A673 (cell line): ENCODE data around the gene TROAP. TPM values are rescaled to one million over a fixed set of nuclear protein-coding genes. Genes with fewer than 3 reads are reported as not detected.

Experiments used
- BruUV-seq: library from RNA; stranded (reverse); fragments of 400-500 nt; replicated peaks from 2 replicates; lab custom pipeline; 2021; lab: Mats Ljungman, UMichigan
- CTCF ChIA-PET: fragments of 300-600 bp; sonication (Branson Sonifier 250); formaldehyde crosslinking; loops from one replicate; lab custom pipeline; 2022; ENCODE audit warnings: antibody characterized with exemption; lab: Charles Lee
- POLR2A ChIA-PET: fragments of 300-600 bp; sonication (Branson Sonifier 250); formaldehyde crosslinking; loops from one replicate; lab custom pipeline; 2022; ENCODE audit warnings: antibody characterized with exemption; ENCODE audit not compliant: low non-redundant PET; lab: Charles Lee
- DNase-seq: peaks from one replicate; pipeline ENCODE4 v3.0.0-alpha.2; 2015; ENCODE audit warnings: low spot score
- H3K27ac ChIP-seq: fragments of 200-600 bp; sonication (generic); 2 replicates; pipeline ENCODE4 v1.5.1; 2016; ENCODE audit warnings: mixed run types, low read depth, mild to moderate bottlenecking, mixed read lengths, antibody characterized with exemption, low read length; ENCODE audit not compliant: poor library complexity, severe bottlenecking
- H3K27me3 ChIP-seq: fragments of 200-600 bp; sonication (generic); replicated peaks from 2 replicates; pipeline ENCODE4 v1.6.1; 2017; ENCODE audit warnings: mixed run types, low read depth, mild to moderate bottlenecking, mixed read lengths, antibody characterized with exemption, low read length; ENCODE audit not compliant: insufficient read depth, poor library complexity
- H3K36me3 ChIP-seq: fragments of 200-600 bp; sonication (generic); 2 replicates; pipeline ENCODE4 v1.6.1; 2016; ENCODE audit warnings: mixed run types, mild to moderate bottlenecking, mixed read lengths, antibody characterized with exemption, low read length; ENCODE audit not compliant: insufficient read depth, poor library complexity, severe bottlenecking
- H3K4me1 ChIP-seq: fragments of 200-600 bp; sonication (generic); 2 replicates; pipeline ENCODE4 v1.6.1; 2017; ENCODE audit warnings: mixed run types, mild to moderate bottlenecking, mixed read lengths, antibody characterized with exemption, low read length; ENCODE audit not compliant: insufficient read depth, poor library complexity, severe bottlenecking
- H3K4me3 ChIP-seq: fragments of 200-600 bp; sonication (generic); 2 replicates; pipeline ENCODE4 v1.5.1; 2016; ENCODE audit warnings: low read depth, mixed run types, mild to moderate bottlenecking, mixed read lengths, low read length; ENCODE audit not compliant: poor library complexity, severe bottlenecking
- H3K9me3 ChIP-seq: fragments of 200-600 bp; sonication (generic); 2 replicates; pipeline ENCODE4 v1.6.1; 2016; ENCODE audit warnings: mixed run types, low read depth, mild to moderate bottlenecking, mixed read lengths, antibody characterized with exemption, low read length; ENCODE audit not compliant: poor library complexity, severe bottlenecking
- CTCF ChIP-seq: fragments of 300-800, 200-600 bp; sonication (generic); conservative IDR thresholded peaks from 2 replicates; pipeline ENCODE4 v1.5.1; 2017; ENCODE audit warnings: low read depth, mild to moderate bottlenecking, antibody characterized with exemption, low read length, moderate library complexity, mixed read lengths
- EZH2 ChIP-seq: fragments of 200-600 bp; sonication (generic); IDR thresholded peaks from 2 replicates; pipeline ENCODE4 v1.6.1; 2017; ENCODE audit warnings: borderline replicate concordance, low read depth, mild to moderate bottlenecking, mixed read lengths, antibody characterized with exemption, low read length; ENCODE audit not compliant: poor library complexity, severe bottlenecking
- intact Hi-C: fragments of 100-400 bp; cut with micrococcal nuclease; formaldehyde crosslinking; loops from one replicate; pipeline ENCODE4 v1.10.0; 2022; ENCODE audit not compliant: unreplicated experiment
- total RNA-seq: library from RNA; stranded (reverse); gene quantifications from 2 replicates; pipeline ENCODE4 v1.2.3, GENCODE V29; 2021

The TROAP gene
- total RNA-seq, 1 experiment from 2014 or later: 124 TPM

GRCh38 chr12:49342914-49343731 lies 20.1 kb downstream of the TROAP start:
- DNase-seq: no peak
- Histone ChIP-seq H3K27ac (no peak overlapping the region), H3K9me3 (no peaks in the 10 kb centered on the region), H3K36me3 (no peaks in the 10 kb centered on the region), H3K4me1 (peaks cover 40% of the 10 kb centered on the region), H3K27me3 (peaks cover 14% of the 10 kb centered on the region), H3K4me3 (peak overlapping the region; percentile 44)
- CTCF ChIA-PET: interaction anchor here (1.2 to 1.8 kb wide), 2 partner anchors 17 to 54 kb away, joined by 3 to 15 read pairs; no protein-coding TSS in a partner anchor
- POLR2A ChIA-PET: no interaction called here
- BruUV-seq: no TSS peak
- TF ChIP-seq CTCF (no peak), EZH2 (no peak)
- intact Hi-C loops: no loop called here

- no peak overlapping the region for H3K27ac ChIP-seq
- DNase-seq: no peak
- H3K27me3 ChIP-seq: peaks cover 14% of the 10 kb centered on the region
- peak overlapping the region; percentile 51 for H3K4me3 ChIP-seq
- H3K9me3 ChIP-seq: no peaks in the 10 kb centered on the region
- intact Hi-C loops: no loop called here
- peaks cover 39% of the 10 kb centered on the region for H3K4me1 ChIP-seq
- POLR2A ChIA-PET: no interaction called here
- CTCF ChIA-PET: no interaction called here
- no peaks in the 10 kb centered on the region for H3K36me3 ChIP-seq
- TF ChIP-seq CTCF (no peak), EZH2 (no peak)
- BruUV-seq: no TSS peak
Measured at GRCh38 chr12:49344486-49345050, 21.5 kb downstream of the TROAP start.

- H3K36me3 ChIP-seq: no peaks in the 10 kb centered on the region
- ChIA-PET CTCF (no interaction called here), POLR2A (no interaction called here)
- TF ChIP-seq CTCF (no peak), EZH2 (peak; percentile 6)
- no peaks in the 10 kb centered on the region for H3K9me3 ChIP-seq
- H3K27me3 ChIP-seq: peaks cover 14% of the 10 kb centered on the region
- peak; percentile 50 for DNase-seq
- H3K27ac ChIP-seq: no peak overlapping the region
- peak overlapping the region; percentile 51 for H3K4me3 ChIP-seq
- peaks cover 37% of the 10 kb centered on the region for H3K4me1 ChIP-seq
- intact Hi-C loops: no loop called here
- BruUV-seq: no TSS peak
Measured at GRCh38 chr12:49345051-49345824, 22.2 kb downstream of the TROAP start.
